ENCODE measurements around the gene USP40. TPM values are rescaled to one million over a fixed set of nuclear protein-coding genes. Genes with fewer than 3 reads are reported as not detected.

The USP40 gene
- total RNA-seq, 3 donors from 2014 or later (not counting 1 experiment from before 2014, with no cell fraction given), result 17.4 to 20.6 (median 19.4) TPM

DNA sequence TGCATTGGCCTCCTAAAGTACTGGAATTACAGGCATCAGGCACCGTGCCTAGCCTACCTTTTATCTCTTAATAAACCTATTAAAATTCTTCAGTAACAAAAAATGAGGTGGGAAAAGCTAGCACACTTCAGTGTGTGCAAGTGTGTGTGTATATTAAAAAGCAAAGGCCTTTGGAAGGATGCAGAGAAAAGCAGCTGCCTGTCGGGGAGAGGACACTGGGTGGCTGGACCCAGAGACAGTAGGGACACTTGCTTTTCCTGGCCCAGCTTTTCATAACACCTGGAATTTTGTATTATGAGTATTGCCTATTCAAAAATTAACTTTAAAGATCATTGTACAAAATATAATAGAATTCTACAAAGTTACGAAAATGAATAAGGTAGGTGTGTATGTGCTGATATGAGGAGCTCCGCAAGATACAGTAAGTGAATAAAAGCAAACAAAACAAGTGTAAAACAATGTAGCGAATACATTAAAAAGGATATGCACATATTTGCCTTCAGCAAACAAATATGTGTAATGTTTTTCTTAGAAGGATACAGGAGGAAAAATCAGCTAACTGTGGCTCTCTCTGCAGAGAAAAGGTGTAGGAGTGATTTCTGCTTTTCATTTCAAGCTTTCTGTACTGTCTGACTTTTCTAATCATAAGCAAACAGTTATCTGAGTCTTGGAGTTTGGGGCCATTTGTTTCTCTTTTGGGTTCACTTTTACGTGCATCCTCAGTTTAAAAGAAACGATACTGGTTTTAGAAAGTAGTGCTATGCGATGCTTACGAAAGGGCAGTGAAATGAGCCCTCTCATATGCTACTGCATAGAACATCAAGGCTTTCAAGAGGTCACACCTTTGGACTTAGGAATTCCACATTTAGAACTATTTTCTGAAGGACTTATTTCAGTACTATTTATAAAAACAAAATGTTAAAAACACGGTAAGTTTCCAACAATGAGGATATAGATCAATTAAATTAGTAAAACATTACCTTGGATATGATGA is 70.8 kb downstream of the USP40 start:
- 100% methylated on average over 8 of the region's 10 CpGs for WGBS (ENCODE audit: insufficient coverage)
- no peak for DNase-seq
- H3K36me3 Mint-ChIP-seq, result peaks cover 6% of the 10 kb centered on the region
- H3K9me3 ChIP-seq (ENCODE audit: control insufficient read depth, insufficient read depth, low read length), result no peaks in the 10 kb centered on the region
- H3K27me3 Mint-ChIP-seq (ENCODE audit: low read depth in 2 of 2), result no peaks in the 10 kb centered on the region
- no peaks in the 10 kb centered on the region for H3K27me3 ChIP-seq (ENCODE audit: control insufficient read depth, insufficient read depth, low read length)
- H3K4me3 ChIP-seq (ENCODE audit: low read length), result no peak overlapping the region
- peaks cover 10% of the 10 kb centered on the region for H3K36me3 ChIP-seq (ENCODE audit: control insufficient read depth, insufficient read depth, low read length)
- H3K4me1 Mint-ChIP-seq, result no peaks in the 10 kb centered on the region
- no peak for ATAC-seq
- TF ChIP-seq, protein P1, sequence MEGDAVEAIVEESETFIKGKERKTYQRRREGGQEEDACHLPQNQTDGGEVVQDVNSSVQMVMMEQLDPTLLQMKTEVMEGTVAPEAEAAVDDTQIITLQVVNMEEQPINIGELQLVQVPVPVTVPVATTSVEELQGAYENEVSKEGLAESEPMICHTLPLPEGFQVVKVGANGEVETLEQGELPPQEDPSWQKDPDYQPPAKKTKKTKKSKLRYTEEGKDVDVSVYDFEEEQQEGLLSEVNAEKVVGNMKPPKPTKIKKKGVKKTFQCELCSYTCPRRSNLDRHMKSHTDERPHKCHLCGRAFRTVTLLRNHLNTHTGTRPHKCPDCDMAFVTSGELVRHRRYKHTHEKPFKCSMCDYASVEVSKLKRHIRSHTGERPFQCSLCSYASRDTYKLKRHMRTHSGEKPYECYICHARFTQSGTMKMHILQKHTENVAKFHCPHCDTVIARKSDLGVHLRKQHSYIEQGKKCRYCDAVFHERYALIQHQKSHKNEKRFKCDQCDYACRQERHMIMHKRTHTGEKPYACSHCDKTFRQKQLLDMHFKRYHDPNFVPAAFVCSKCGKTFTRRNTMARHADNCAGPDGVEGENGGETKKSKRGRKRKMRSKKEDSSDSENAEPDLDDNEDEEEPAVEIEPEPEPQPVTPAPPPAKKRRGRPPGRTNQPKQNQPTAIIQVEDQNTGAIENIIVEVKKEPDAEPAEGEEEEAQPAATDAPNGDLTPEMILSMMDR (IDR thresholded peaks at IDR 0.05), result no peak
- no peak overlapping the region for H3K27ac Mint-ChIP-seq
- intact Hi-C loops (cut with micrococcal nuclease), result no loop called here
- H3K9me3 Mint-ChIP-seq, result no peaks in the 10 kb centered on the region
- no peak overlapping the region for H3K4me3 Mint-ChIP-seq
- no peak overlapping the region for H3K27ac ChIP-seq (ENCODE audit: low read length)
- H3K4me1 ChIP-seq (ENCODE audit: control insufficient read depth, insufficient read depth, low read length), result no peaks in the 10 kb centered on the region

DNA sequence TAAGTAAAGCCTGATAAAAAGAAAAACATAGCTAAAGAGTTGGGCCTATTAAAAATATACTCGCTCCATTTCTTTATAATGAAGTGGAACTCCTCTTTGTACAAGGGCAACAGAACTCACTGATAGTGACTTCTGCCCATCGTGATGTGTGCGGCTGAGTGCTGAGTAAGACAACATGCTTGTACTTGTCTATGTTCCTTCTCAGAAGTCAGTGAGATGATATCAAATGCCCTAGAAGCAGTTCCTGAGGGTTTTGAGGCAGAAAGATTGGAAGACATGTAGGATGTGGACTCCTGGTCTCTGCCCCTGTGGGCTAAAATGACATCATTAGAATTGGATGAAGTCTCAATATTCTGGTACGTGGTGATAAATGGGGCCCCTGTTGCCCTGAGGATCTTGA is 73.8 kb downstream of the USP40 start:
- H3K27ac ChIP-seq (ENCODE audit: low read length), result no peak overlapping the region
- 90% methylated on average over 4 of the region's 4 CpGs for WGBS (ENCODE audit: insufficient coverage)
- H3K36me3 ChIP-seq (ENCODE audit: control insufficient read depth, insufficient read depth, low read length), result peaks cover 12% of the 10 kb centered on the region
- no peaks in the 10 kb centered on the region for H3K9me3 ChIP-seq (ENCODE audit: control insufficient read depth, insufficient read depth, low read length)
- no peak overlapping the region for H3K4me3 Mint-ChIP-seq
- intact Hi-C loops (cut with micrococcal nuclease), result no loop called here
- no peak for DNase-seq
- peaks cover 6% of the 10 kb centered on the region for H3K36me3 Mint-ChIP-seq
- H3K27ac Mint-ChIP-seq, result no peak overlapping the region
- no peaks in the 10 kb centered on the region for H3K27me3 Mint-ChIP-seq (ENCODE audit: low read depth in 2 of 2)
- no peak for ATAC-seq
- no peaks in the 10 kb centered on the region for H3K9me3 Mint-ChIP-seq
- no peaks in the 10 kb centered on the region for H3K27me3 ChIP-seq (ENCODE audit: control insufficient read depth, insufficient read depth, low read length)
- TF ChIP-seq, protein P1 (IDR thresholded peaks at IDR 0.05), result no peak
- no peaks in the 10 kb centered on the region for H3K4me1 Mint-ChIP-seq
- H3K4me3 ChIP-seq (ENCODE audit: low read length), result no peak overlapping the region
- no peaks in the 10 kb centered on the region for H3K4me1 ChIP-seq (ENCODE audit: control insufficient read depth, insufficient read depth, low read length)

DNA sequence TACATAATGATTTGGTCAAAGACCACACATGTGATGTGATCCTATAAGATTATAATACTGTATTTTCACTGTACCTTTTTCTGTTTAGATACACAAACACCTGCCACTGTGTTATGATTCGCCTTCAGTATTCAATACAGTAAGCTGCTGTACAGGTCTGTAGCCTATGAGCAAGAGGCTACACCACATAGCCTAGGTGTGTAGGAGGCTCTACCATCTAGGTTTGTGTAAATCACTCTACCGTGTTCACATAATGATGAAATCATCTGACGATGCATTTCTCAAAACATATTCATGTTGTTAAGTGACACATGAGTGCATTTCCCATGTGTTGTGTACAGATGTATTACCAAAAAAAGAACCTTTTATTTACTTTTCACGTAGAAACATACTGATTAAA is 74.5 kb downstream of the USP40 start:
- Histone ChIP-seq H3K4me3 (ENCODE audit: low read length) (no peak overlapping the region), H3K4me1 (ENCODE audit: control insufficient read depth, insufficient read depth, low read length) (no peaks in the 10 kb centered on the region), H3K36me3 (ENCODE audit: control insufficient read depth, insufficient read depth, low read length) (peaks cover 15% of the 10 kb centered on the region), H3K9me3 (ENCODE audit: control insufficient read depth, insufficient read depth, low read length) (no peaks in the 10 kb centered on the region), H3K27me3 (ENCODE audit: control insufficient read depth, insufficient read depth, low read length) (no peaks in the 10 kb centered on the region), H3K27ac (ENCODE audit: low read length) (no peak overlapping the region)
- H3K27ac Mint-ChIP-seq, result no peak overlapping the region
- peaks cover 6% of the 10 kb centered on the region for H3K36me3 Mint-ChIP-seq
- TF ChIP-seq, protein P1 (IDR thresholded peaks at IDR 0.05), result no peak
- no peaks in the 10 kb centered on the region for H3K27me3 Mint-ChIP-seq (ENCODE audit: low read depth in 2 of 2)
- no peak for ATAC-seq
- no peaks in the 10 kb centered on the region for H3K4me1 Mint-ChIP-seq
- H3K4me3 Mint-ChIP-seq, result no peak overlapping the region
- intact Hi-C loops (cut with micrococcal nuclease), result no loop called here
- DNase-seq, result no peak
- H3K9me3 Mint-ChIP-seq, result no peaks in the 10 kb centered on the region
- 84% methylated on average over 3 of the region's 4 CpGs for WGBS (ENCODE audit: insufficient coverage)

All from natural killer cell (primary cell).